K562 (cell line): ENCODE data around the gene COPS8. TPM values are rescaled to one million over a fixed set of nuclear protein-coding genes. Genes with fewer than 3 reads are reported as not detected.

Experiments
- C11orf30 ChIP-seq: fragments of 450-650 bp; IDR thresholded peaks from 2 replicates; pipeline ENCODE4 v1.6.1; 2016; ENCODE audit warnings: low read depth, mild to moderate bottlenecking
- CREB3L1 ChIP-seq: fragments of 450-650 bp; IDR thresholded peaks from 2 replicates; pipeline ENCODE4 v1.6.1; 2014; ENCODE audit warnings: low read depth, mild to moderate bottlenecking, moderate library complexity, borderline replicate concordance
- E2F3 ChIP-seq: fragments of 250-450 bp; sonication (Bioruptor Pico); IDR thresholded peaks from 2 replicates; pipeline ENCODE4 v1.4.0; 2020; ENCODE audit warnings: mild to moderate bottlenecking
- FOXP4 ChIP-seq: sonication (generic); formaldehyde crosslinking; IDR thresholded peaks from 2 replicates; pipeline ENCODE4 v1.8.0; 2022; ENCODE audit warnings: mild to moderate bottlenecking, missing genetic modification reagents, borderline replicate concordance
- MBD2 ChIP-seq: sonication (generic); IDR thresholded peaks from 2 replicates; pipeline ENCODE4 v1.6.1; 2016; ENCODE audit warnings: low read depth, borderline replicate concordance
- MXD1 ChIP-seq: fragments of 250-450 bp; sonication (Bioruptor Pico); IDR thresholded peaks from 2 replicates; pipeline ENCODE4 v1.8.0; 2021; ENCODE audit warnings: borderline replicate concordance, mild to moderate bottlenecking, moderate library complexity; ENCODE audit not compliant: poor library complexity, severe bottlenecking
- POLR2G ChIP-seq: fragments of 200-400 bp; formaldehyde crosslinking; IDR thresholded peaks from 2 replicates; pipeline ENCODE4 v1.6.1; 2017; ENCODE audit warnings: low read depth, mild to moderate bottlenecking, antibody characterized with exemption, low read length, moderate library complexity
- RBBP5 ChIP-seq: fragments of 200-600 bp; sonication (generic); IDR thresholded peaks from 2 replicates; pipeline ENCODE4 v1.6.1; 2012; ENCODE audit warnings: borderline replicate concordance, mild to moderate bottlenecking, low read length, control low read depth, inconsistent platforms; ENCODE audit not compliant: insufficient read depth, poor library complexity, severe bottlenecking
- RUNX1 ChIP-seq: sonication (generic); IDR thresholded peaks from 2 replicates; pipeline ENCODE4 v1.6.1; 2016; ENCODE audit warnings: antibody characterized with exemption, low read depth
- TAF1 ChIP-seq: IDR thresholded peaks from 2 replicates; pipeline ENCODE4 v1.6.1; 2011; ENCODE audit warnings: mild to moderate bottlenecking, low read length, moderate library complexity; ENCODE audit not compliant: insufficient read depth, control insufficient read depth, severe bottlenecking; ENCODE audit errors: extremely low read depth
- ZBTB40 ChIP-seq, 2 experiments: fragments of 450-650 bp in 1 of 2; sonication (generic) in 1 of 2; formaldehyde crosslinking in 1 of 2; IDR thresholded peaks; 2 replicates each; pipeline versions ENCODE4 v1.7.1 to v1.9.0; 2016 to 2022; ENCODE audit warnings: inconsistent platforms in 1 of 2, mild to moderate bottlenecking in 1 of 2, missing genetic modification reagents in 1 of 2
- polyA plus RNA-seq, 8 experiments: library from polyadenylated mRNA; depleted of rRNA in 4 of 8; stranded (reverse) in 5 of 8; unstranded in 3 of 8; fragments of >200 nt; fragmentation: Nextera tagmentation in 2 of 8; fragmentation: Illumina TruSeq in 1 of 8; extraction: Ambion mirVana in 2 of 8; extraction: Trizol in 1 of 8; gene quantifications; 2 replicates each; pipeline versions ENCODE4 v1.2.1 to v1.2.3, GENCODE V29; 2011 to 2014; ENCODE audit warnings: inconsistent platforms in 1 of 8, missing spikeins in 1 of 8
- total RNA-seq, 7 experiments: library from RNA; depleted of rRNA in 6 of 7; stranded (reverse); fragments of >200 nt in 6 of 7; fragmentation: Illumina TruSeq in 2 of 7; extraction: Trizol in 2 of 7; gene quantifications; 2 replicates each; pipeline versions ENCODE4 v1.2.1 to v1.2.3, GENCODE V29; 2011 to 2021; ENCODE audit warnings: low replicate concordance in 1 of 7

COPS8 gene
- total and polyA plus RNA-seq, 9 of the 15 experiments (the other 6 are each of a cell fraction or from before 2014, with no cell fraction given) = 28.2 to 97.3 (median 58.9) TPM

GRCh38 chr2:237085248-237086221, at the start of gene COPS8 (continued):
- TF ChIP-seq RBBP5 (peak; percentile 91), MBD2 (peak; percentile 83), TAF1 (peak; percentile 79), ZBTB40 (IDR thresholded peaks at IDR 0.05) (peak; percentile 90), ZBTB40 (CRISPR knock-in tag; IDR thresholded peaks at IDR 0.05) (no peak), MXD1 (CRISPR knock-in tag) (no peak), POLR2G (peak; percentile 93), FOXP4 (CRISPR knock-in tag) (no peak), C11orf30 (peak; percentile 98), RUNX1 (no peak), E2F3 (CRISPR knock-in tag) (peak; percentile 54; the same call in 1 of the 2 replicates), CREB3L1 (peak; percentile 64; the same call in 1 of the 2 replicates)
